Spleen (tissue), 11 donors: ENCODE data around the gene CBFA2T2. TPM values are rescaled to one million over a fixed set of nuclear protein-coding genes. Genes with fewer than 3 reads are reported as not detected.

ENCODE experiments used
- DNase-seq: peaks from one replicate; pipeline ENCODE4 v3.0.0-alpha.2; 2020
- H3K27ac ChIP-seq, 8 donors: fragments of 200-600 bp; sonication (generic) in 7 of 8; 1 replicate in 4 of 8; 2 replicates in 4 of 8; pipeline versions ENCODE4 v1.5.0 to v1.8.0; 2016 to 2021; ENCODE audit warnings: inconsistent platforms in 4 of 8, mild to moderate bottlenecking in 4 of 8, moderate library complexity in 1 of 8
- H3K27me3 ChIP-seq, 7 donors: fragments of 200-600 bp; sonication (generic) in 6 of 7; replicated peaks in 1 of 7; 1 replicate in 4 of 7; 2 replicates in 3 of 7; pipeline versions ENCODE4 v1.5.0 to v1.8.0; 2016 to 2021; ENCODE audit warnings: inconsistent platforms in 3 of 7, mild to moderate bottlenecking in 1 of 7
- H3K36me3 ChIP-seq, 6 donors: fragments of 200-600 bp; sonication (generic) in 5 of 6; 1 replicate in 4 of 6; 2 replicates in 2 of 6; pipeline versions ENCODE4 v1.5.0 to v1.8.0; 2016 to 2021; ENCODE audit warnings: inconsistent platforms in 2 of 6
- H3K4me1 ChIP-seq, 6 donors: fragments of 200-600 bp; sonication (generic) in 5 of 6; 1 replicate in 3 of 6; 2 replicates in 3 of 6; pipeline versions ENCODE4 v1.5.0 to v1.8.0; 2016 to 2021; ENCODE audit warnings: inconsistent platforms in 3 of 6
- H3K4me3 ChIP-seq, 8 donors: fragments of 200-600 bp; sonication (generic) in 7 of 8; 1 replicate in 4 of 8; 2 replicates in 4 of 8; pipeline versions ENCODE4 v1.5.0 to v1.8.0; 2016 to 2021; ENCODE audit warnings: inconsistent platforms in 4 of 8, mild to moderate bottlenecking in 4 of 8, moderate library complexity in 2 of 8
- H3K9me3 ChIP-seq, 8 donors: fragments of 200-600 bp; sonication (generic) in 7 of 8; 1 replicate in 4 of 8; 2 replicates in 4 of 8; pipeline versions ENCODE4 v1.5.0 to v1.8.0; 2016 to 2021; ENCODE audit warnings: inconsistent platforms in 4 of 8
- CTCF ChIP-seq, 11 experiments: fragments of 200-600 bp in 7 of 11; fragments of 450-650 bp in 4 of 11; sonication (generic) in 4 of 11; IDR thresholded peaks in 8 of 11; conservative IDR thresholded peaks in 3 of 11; 1 replicate in 7 of 11; 2 replicates in 4 of 11; pipeline versions ENCODE4 v1.4.0 to v1.8.0; 2016 to 2021; ENCODE audit warnings: antibody characterized with exemption in 11 of 11, inconsistent platforms in 4 of 11, mild to moderate bottlenecking in 1 of 11
- POLR2A ChIP-seq, 3 donors: fragments of 450-650 bp; IDR thresholded peaks; one replicate each; pipeline ENCODE4 v1.5.1; 2017; ENCODE audit warnings: antibody characterized with exemption in 3 of 3, mild to moderate bottlenecking in 1 of 3
- POLR2AphosphoS5 ChIP-seq, 3 donors: sonication (generic); formaldehyde crosslinking; IDR thresholded peaks; one replicate each; pipeline ENCODE4 v1.5.1; 2017; ENCODE audit warnings: antibody characterized with exemption in 3 of 3
- WGBS, 5 donors: extraction: QIAGEN DNeasy Blood & Tissue Kit in 3 of 5; methylation state at CpG; one replicate each; pipeline versions ENCODE4 v1.1.5 to v1.1.7; 2013 to 2018; 5-methylcytosine and 5-hydroxymethylcytosine counted together
- intact Hi-C: fragments of 100-400 bp; cut with DNase I; formaldehyde crosslinking; loops from one replicate; pipeline ENCODE4 v1.15.0; 2023; ENCODE audit warnings: low total_unique reads
- polyA plus RNA-seq, 3 donors: library from polyadenylated mRNA; stranded (reverse); fragments of 200-250 nt; gene quantifications; one replicate each; pipeline ENCODE4 v1.2.1, GENCODE V29; 2013
- total RNA-seq, 7 donors: library from RNA; depleted of rRNA in 3 of 7; stranded (reverse); fragments of >200 nt in 3 of 7; fragmentation: NEBNext Ultra II Directional in 4 of 7; extraction: Animal tissue kit (Norgen Biotek cat#: 25700) in 4 of 7; gene quantifications; one replicate each; pipeline versions ENCODE4 v1.1.0 to v1.2.1, GENCODE V29; 2016 to 2021
- donor health status: healthy with polysubstance abuse.
- donor health status: DM: no; HTN: no; CAD: no; lungs with moderate emphysema.
- donor health status: DM: no; HTN: no; CAD: no.
- donor health status: Bipolar disorder and iron deficiency.
- donor health status: healthy.
- donor health status: DM: no; HTN: no; CAD: no.
- donor health status: DM: yes; HTN: yes; CAD: no.

CBFA2T2 gene
- total and polyA plus RNA-seq, 10 donors = 3.3 to 25.4 (median 17.8) TPM

- H3K9me3 ChIP-seq = no peaks in the 10 kb centered on the region
- H3K4me1 ChIP-seq = peaks cover 0 to 17% (median 0%) of the 10 kb centered on the region in 6 donors
- 79 to 88% (median 83%) methylated on average over 3 of the region's 3 CpGs for WGBS, 5 donors
- H3K27ac ChIP-seq = no peak overlapping the region
- H3K27me3 ChIP-seq = no peaks in the 10 kb centered on the region
- intact Hi-C loops = no loop called here
- DNase-seq = no peak
- peaks cover 0 to 18% (median 2%) of the 10 kb centered on the region in 6 donors for H3K36me3 ChIP-seq
- no peak overlapping the region for H3K4me3 ChIP-seq
- TF ChIP-seq POLR2AphosphoS5 (IDR thresholded peaks at IDR 0.05) (no peak), CTCF (IDR thresholded peaks at IDR 0.05 in 8 of 11, conservative IDR thresholded peaks at IDR 0.05 in 3 of 11) (no peak), POLR2A (IDR thresholded peaks at IDR 0.05) (no peak)
Measured at GRCh38 chr20:33522256-33522820, 32.4 kb downstream of the CBFA2T2 start.

GRCh38 chr20:33524261-33524660, 34.4 kb downstream of the CBFA2T2 start:
- no peak for DNase-seq
- Histone ChIP-seq H3K36me3 (peaks cover 0 to 18% (median 2%) of the 10 kb centered on the region in 6 donors), H3K27ac (no peak overlapping the region), H3K4me3 (no peak overlapping the region), H3K27me3 (no peaks in the 10 kb centered on the region), H3K4me1 (peaks cover 0 to 17% (median 0%) of the 10 kb centered on the region in 6 donors), H3K9me3 (no peaks in the 10 kb centered on the region)
- 60 to 69% (median 65%) methylated on average over 3 of the region's 3 CpGs for WGBS, 5 donors
- intact Hi-C loops = no loop called here
- no peak for TF ChIP-seq CTCF (IDR thresholded peaks at IDR 0.05 in 8 of 11, conservative IDR thresholded peaks at IDR 0.05 in 3 of 11)
- no peak for TF ChIP-seq POLR2A (IDR thresholded peaks at IDR 0.05)
- no peak for TF ChIP-seq POLR2AphosphoS5 (IDR thresholded peaks at IDR 0.05)

GRCh38 chr20:33526769-33527168, 36.9 kb downstream of the CBFA2T2 start:
- H3K4me3 ChIP-seq = no peak overlapping the region
- peaks cover 0 to 18% (median 2%) of the 10 kb centered on the region in 6 donors for H3K36me3 ChIP-seq
- no peak overlapping the region for H3K27ac ChIP-seq
- WGBS, 5 donors = 61 to 80% (median 67%) methylated on average over 2 of the region's 2 CpGs
- TF ChIP-seq POLR2AphosphoS5 (IDR thresholded peaks at IDR 0.05) (no peak), POLR2A (IDR thresholded peaks at IDR 0.05) (no peak), CTCF (IDR thresholded peaks at IDR 0.05 in 8 of 11, conservative IDR thresholded peaks at IDR 0.05 in 3 of 11) (no peak)
- no peaks in the 10 kb centered on the region for H3K27me3 ChIP-seq
- DNase-seq = no peak
- H3K9me3 ChIP-seq = no peaks in the 10 kb centered on the region
- intact Hi-C loops = no loop called here
- H3K4me1 ChIP-seq = peaks cover 0 to 18% (median 7%) of the 10 kb centered on the region in 6 donors

GRCh38 chr20:33531047-33531877, 41.4 kb downstream of the CBFA2T2 start:
- Histone ChIP-seq H3K27me3 (no peaks in the 10 kb centered on the region), H3K27ac (peak overlapping the region in 3 of 8 donors; percentile 15 to 37 (median 19)), H3K4me1 (peaks cover 8 to 31% (median 18%) of the 10 kb centered on the region in 6 donors), H3K36me3 (peaks cover 0 to 9% (median 0%) of the 10 kb centered on the region in 6 donors), H3K9me3 (no peaks in the 10 kb centered on the region), H3K4me3 (no peak overlapping the region)
- intact Hi-C loops = no loop called here
- 71 to 87% (median 82%) methylated on average over 6 of the region's 6 CpGs for WGBS, 5 donors
- DNase-seq = no peak
- TF ChIP-seq POLR2A (IDR thresholded peaks at IDR 0.05) (no peak), POLR2AphosphoS5 (IDR thresholded peaks at IDR 0.05) (no peak), CTCF (IDR thresholded peaks at IDR 0.05 in 8 of 11, conservative IDR thresholded peaks at IDR 0.05 in 3 of 11) (no peak)
